ENCODE data around the gene CCDC182.

DNA sequence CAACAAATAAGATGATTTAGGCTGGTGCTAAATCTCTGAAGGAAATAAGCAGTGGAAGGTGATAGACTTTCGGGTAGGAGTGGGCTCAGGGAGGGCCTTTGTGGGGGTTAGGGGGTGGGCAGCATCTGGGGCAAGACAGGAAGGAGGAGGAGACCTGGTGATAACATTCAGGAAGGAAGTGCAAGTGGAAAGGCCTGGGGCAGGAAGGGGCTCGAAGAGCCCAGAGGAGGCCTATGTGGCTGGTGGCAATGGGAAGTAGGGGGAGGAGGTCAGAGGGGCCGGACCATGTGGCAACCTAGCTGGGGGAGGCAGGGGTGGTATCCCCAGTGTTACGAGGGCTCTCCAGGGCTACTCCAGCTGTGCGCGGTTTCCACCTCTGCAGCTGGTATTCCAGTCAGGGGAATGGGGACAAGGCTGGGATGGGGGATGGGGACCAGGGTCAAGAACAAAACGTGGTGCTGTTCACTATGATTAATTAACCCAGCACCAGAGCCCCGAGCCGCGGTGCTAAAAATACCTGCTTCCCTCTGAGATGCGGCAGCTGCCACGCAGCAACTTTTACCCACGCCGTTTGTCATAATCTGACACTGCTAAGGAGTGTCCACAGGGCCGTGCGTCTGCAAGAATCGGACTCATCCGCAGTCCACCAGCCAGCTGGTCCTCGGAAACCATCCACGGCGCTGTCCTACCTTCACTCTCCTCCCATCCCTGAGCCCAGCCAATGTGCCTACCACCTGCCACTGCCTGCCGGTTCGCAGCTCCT, 5.2 kb upstream of the CCDC182 start:
- TF ChIP-seq CTCF (IDR thresholded peaks at IDR 0.05) (no peak), POLR2AphosphoS5 (IDR thresholded peaks at IDR 0.05) (no peak), POLR2A (IDR thresholded peaks at IDR 0.05) (no peak)

Data from sigmoid colon (tissue), 4 donors.